GM21737 (cell line): Measurements from ENCODE around the gene GUCY2D.

ENCODE experiments used
- ATAC-seq: cut with Tn5 transposase; IDR thresholded peaks from one replicate; pipeline ENCODE4 v1.9.1; 2021; ENCODE audit warnings: mild to moderate bottlenecking, moderate library complexity; ENCODE audit not compliant: unreplicated experiment

GUCY2D gene

DNA sequence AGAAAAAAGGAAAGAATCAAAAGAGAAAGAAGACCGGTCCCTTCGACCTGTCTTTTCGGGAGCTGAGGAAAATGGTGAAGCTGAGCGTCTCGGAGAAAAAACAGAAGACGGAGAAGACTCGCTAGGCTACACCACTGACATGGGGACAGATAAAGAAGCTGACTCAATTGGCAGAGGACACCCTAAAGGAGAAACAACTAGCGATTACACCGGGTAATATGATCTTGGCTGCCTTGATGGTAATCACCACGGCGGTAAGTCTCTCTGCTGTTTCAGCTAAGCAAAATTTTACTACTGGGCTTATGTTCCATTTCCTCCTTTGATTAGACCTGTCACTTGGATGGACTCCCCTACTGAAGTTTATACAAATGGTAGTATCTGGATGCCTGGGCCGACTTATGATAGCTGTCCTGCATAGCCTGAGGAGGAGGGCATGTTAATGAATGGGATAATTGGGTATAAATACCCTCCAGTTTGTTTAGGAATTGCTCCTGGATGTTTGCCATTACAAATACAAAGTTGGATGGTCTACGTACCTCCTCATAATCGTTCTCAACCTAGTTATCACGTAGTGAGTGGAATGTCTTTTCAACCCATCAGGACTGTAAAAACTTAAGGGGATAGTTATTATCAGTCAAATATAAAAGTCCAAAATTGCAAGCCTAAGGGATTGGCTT, 60.5 kb downstream of the GUCY2D start:
- no peak for ATAC-seq

DNA sequence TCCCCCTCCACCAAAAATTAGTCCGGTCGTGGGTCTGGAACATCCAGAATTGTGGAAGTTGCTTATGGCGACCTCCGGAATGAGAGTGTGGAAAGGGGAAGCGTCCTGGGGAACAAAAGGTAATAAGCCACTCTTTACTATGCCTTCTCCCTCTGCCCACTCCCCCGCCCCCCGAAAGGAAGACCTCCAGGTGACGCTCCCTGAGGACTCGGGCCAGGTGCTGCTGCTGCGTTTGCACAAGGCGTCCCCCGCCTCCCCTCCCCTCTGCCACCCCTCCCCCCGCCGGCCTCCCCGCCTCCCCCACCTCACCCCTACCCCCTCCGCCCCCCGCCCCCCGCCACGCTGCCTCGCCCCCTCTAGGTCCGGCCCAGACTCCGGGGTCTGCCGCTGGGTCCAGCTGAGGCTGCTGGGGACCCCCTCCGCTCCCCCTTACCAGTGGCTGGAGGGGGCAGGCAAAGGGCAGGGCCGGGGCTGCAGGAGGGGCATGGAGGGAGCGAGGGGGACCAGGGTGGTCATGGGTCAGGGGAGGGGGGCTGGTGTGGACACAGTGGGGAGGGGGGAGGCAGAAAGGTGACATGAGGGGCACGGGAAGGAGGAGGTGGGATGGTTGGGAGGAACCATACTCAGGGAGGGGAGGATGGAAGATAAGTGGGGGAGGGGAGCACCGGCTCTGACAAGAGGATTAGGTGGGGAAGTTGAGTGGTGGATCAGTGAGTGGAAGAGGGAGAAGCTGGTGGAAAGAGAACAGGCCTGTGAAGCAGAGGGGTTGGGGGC, 61.5 kb downstream of the GUCY2D start:
- ATAC-seq: no peak

DNA sequence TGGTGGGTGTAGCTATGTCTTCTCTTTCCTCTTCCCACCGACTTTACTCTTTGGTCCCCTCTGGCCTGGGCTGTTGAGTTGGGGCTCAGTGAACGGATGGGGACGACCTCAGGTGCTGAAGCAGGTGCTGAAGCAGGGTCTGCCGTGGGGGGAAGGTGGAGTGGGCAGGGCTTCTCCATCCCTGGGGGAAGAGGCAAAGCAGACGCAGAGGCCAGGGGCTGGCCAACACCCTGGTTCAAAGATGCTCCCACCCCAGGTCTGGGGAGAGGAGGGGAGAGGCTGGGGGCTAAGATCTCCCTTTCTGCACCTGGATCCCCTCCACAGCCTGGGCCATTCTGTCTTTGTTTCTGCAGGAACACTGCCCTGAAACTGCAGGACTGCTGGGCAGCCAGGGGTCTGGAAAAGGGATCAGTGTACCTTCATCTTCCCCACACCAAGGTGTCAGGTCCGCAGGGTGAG, 62.2 kb downstream of the GUCY2D start:
- ATAC-seq: no peak

GRCh38 chr17:8066841-8067775, 64.7 kb downstream of the GUCY2D start:
- no peak for ATAC-seq

- ATAC-seq: no peak
Observed at GRCh38 chr17:8067806-8068205, 65.4 kb downstream of the GUCY2D start.

- no peak for ATAC-seq
Observed at GRCh38 chr17:8068736-8069586, 66.5 kb downstream of the GUCY2D start.

DNA sequence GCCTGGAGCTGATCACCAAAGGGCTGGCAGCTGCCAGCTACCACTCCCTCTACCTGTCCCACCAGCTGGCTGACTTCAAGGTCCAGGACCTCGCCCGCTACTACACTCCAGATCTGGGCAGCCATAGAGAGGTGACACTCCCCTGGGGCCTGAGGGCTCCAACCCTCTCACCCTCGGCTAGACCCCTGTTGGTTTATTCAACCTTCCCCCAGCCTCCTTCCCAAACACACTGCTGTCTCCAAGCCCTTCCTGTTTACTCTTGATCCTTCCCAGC, 67.1 kb downstream of the GUCY2D start:
- no peak for ATAC-seq
